AG09309 (cell line): ENCODE measurements around the gene ACBD6.
"Not testable (repeated sequence)": the region's sequence is repeated elsewhere in the genome, so short reads cannot be mapped to it uniquely, and the experiment has no call there.

ENCODE experiments used
- DNase-seq: peaks from one replicate; pipeline ENCODE4 v3.0.0-alpha.2; 2010; ENCODE audit warnings: low read depth
- H3K4me3 ChIP-seq: 2 replicates; pipeline ENCODE4 v1.5.1; 2011; ENCODE audit warnings: mild to moderate bottlenecking, low read depth, low read length, moderate library complexity; ENCODE audit not compliant: control insufficient read depth
- TF ChIP-seq, protein P1 (sequence below): IDR thresholded peaks from 2 replicates; pipeline ENCODE4 v1.5.1; 2011; ENCODE audit warnings: mild to moderate bottlenecking, low read depth, low read length, inconsistent platforms; ENCODE audit not compliant: insufficient read depth, control insufficient read depth; ENCODE audit errors: missing control alignments

ACBD6 gene

DNA sequence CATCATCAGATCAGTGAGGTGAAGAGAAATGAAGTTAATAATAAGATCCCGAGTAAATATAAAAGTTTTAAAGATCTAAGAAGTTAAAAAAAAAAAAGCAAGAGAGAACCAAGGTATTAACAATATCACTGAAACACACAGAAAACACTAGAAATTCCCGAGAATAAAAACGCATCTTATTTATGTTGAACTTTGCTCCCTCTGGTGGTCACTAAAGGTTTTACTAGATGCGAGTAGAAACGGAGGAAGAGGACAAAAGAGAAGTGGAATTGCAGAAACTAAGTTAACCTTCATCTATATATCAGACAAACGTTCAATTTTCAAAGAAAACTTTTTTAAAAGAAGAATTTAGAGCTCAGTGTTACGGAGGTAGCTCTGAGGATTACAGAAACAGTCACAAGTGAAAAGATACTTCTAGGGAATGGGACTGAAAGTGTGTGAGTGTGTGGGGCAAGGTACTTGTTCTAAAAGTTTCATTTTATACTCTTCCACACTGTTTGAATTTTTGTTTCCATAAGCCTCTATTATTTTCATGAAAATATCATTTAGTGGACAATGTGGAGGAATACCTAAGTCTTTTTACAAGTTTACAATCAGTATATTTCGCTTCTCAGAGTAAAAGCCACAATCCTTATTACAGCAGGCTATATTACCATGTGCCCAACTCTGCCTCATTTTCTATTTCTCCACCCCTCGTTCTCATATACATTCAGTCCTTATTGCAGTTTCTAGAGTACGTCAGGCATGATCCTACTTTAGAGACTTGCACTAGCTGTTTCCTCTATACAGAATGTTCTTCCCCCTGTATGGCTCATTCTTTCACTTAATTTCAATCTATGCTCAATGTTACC, 19.7 kb downstream of the ACBD6 start:
- no peak overlapping the region for H3K4me3 ChIP-seq
- DNase-seq = peak; percentile 23
- TF ChIP-seq, protein P1, sequence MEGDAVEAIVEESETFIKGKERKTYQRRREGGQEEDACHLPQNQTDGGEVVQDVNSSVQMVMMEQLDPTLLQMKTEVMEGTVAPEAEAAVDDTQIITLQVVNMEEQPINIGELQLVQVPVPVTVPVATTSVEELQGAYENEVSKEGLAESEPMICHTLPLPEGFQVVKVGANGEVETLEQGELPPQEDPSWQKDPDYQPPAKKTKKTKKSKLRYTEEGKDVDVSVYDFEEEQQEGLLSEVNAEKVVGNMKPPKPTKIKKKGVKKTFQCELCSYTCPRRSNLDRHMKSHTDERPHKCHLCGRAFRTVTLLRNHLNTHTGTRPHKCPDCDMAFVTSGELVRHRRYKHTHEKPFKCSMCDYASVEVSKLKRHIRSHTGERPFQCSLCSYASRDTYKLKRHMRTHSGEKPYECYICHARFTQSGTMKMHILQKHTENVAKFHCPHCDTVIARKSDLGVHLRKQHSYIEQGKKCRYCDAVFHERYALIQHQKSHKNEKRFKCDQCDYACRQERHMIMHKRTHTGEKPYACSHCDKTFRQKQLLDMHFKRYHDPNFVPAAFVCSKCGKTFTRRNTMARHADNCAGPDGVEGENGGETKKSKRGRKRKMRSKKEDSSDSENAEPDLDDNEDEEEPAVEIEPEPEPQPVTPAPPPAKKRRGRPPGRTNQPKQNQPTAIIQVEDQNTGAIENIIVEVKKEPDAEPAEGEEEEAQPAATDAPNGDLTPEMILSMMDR = peak; percentile 61

DNA sequence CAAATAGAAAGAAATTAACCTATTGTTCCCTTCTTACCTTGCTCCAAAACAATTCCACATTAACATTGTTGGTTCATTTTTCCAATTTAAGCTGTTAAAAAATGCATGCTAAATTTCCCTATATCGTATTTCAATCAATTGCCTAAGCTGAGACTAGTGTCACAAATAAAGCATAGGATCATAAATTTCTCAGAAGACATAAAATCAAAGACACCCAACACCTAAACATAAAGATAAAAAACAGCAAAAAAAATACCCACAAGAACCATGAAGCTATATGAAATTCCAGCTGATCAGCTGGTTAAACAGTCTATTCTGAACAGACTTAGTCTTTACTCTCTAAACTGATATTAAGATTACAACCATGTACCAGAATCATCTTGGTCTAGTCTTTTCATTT, 32.3 kb downstream of the ACBD6 start:
- TF ChIP-seq, protein P1 = no peak
- DNase-seq = no peak
- no peak overlapping the region for H3K4me3 ChIP-seq

DNA sequence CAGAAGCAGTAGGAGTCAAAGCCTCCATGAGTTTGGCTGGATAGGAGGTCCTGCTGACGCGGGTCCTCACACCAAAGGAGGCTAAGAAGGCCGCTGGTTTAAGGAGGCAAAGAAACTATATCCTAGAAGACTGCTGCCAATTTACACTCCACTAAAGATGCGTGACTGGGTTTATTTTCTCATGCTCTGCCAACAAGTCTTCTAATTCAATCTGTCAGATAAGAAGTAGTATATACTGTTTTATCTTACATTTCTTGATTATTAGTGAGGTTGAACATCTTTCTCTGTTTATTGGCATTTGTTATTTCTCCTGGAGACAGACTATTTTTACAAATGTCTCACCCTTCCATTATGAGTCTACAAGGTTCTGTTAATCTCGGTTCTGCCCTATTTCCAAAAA, 34.1 kb downstream of the ACBD6 start:
- H3K4me3 ChIP-seq = no peak overlapping the region
- no peak for DNase-seq
- TF ChIP-seq, protein P1 = no peak

DNA sequence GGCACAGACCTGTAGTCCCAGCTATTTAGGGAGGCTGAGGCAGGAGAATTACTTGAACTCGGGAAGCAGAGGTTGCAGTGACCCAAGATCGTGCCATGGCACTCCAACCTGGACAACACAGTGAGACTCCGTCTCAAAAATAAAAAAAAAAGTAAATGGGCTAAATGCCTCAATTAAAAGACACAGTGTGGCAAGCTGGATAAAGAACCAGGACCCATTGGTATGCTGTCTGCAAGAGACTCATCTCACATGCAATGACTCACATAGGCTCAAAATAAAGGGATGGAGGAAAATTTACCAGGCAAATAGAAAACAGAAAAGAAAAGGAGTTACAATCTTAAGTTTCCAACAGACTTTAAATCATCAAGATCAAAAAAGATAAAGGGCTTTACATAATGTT, 40.3 kb downstream of the ACBD6 start:
- TF ChIP-seq, protein P1 = no peak
- H3K4me3 ChIP-seq = no peak overlapping the region
- DNase-seq = no peak

DNA sequence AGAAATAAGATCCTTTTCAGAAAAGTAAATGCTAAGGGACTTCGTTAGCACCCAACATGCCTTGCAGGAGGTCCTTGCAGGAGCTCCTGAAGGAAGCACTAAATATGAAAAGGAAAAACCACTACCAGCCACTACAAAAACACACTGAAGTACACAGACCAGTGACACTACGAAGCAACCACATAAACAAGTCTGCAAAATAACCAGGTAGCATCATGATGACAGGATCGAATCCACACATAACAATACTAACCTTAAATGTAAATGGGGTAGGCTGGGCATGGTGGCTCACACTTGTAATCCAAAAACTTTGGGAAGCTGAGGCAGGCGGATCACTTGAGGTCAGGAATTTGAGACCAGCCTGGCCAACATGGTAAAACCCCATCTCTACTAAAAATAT, 40.7 kb downstream of the ACBD6 start:
- not testable (repeated sequence) for DNase-seq, H3K4me3 ChIP-seq

DNA sequence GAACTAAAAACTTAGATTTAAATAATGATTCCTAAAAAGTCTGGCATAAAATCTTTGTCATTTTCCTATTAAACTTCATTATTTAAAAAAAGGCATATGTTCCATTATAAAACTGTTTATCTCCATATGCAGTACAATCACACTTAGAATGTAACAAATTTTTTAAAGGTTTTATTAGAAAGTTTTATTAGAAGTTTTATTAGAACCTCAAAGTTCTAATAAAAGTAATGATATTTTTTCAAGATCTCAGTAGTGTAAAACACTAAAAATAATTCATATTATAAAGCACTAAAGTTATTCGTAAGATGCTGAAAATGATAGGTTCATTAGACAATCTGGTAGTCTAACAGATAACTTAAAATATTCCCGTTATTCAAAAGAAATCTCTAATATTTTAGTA, 43.6 kb downstream of the ACBD6 start:
- TF ChIP-seq, protein P1 = no peak
- H3K4me3 ChIP-seq = no peak overlapping the region
- DNase-seq = no peak

DNA sequence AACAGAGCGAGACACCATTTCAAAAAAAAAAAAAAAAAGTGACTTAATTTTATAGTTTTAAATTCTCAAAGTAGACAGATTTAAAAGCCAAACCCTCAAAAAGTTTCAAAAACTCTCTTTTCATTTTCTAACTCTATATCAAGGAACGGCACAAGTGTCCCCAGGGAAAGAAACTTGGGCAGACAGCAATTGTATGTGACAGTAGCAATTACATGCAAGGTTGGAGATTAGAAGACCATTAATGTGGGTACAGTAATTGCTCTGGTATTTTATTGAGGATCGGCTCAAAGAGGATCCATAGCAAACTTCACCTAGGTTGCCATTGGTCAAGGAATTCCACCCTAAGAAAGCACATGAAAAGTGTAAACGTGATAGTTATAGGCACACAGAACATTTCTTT, 46.2 kb downstream of the ACBD6 start:
- no peak overlapping the region for H3K4me3 ChIP-seq
- no peak for DNase-seq
- TF ChIP-seq, protein P1 = no peak
